Measurements from ENCODE around the gene IFITM1. TPM values are rescaled to one million over a fixed set of nuclear protein-coding genes. Genes with fewer than 3 reads are reported as not detected.

The IFITM1 gene
- total and polyA plus RNA-seq, 2 of the 4 experiments (the other 2 are of a cell fraction): 24.2 to 68.9 TPM

- no peak for TF ChIP-seq CTCF (conservative IDR thresholded peaks at IDR 0.05; ENCODE audit: low read depth, low read length)
Observed at GRCh38 chr11:316031-316701, 2.3 kb downstream of the IFITM1 start (continued).

GRCh38 chr11:316891-317301 lies 3.1 kb downstream of the IFITM1 start:
- Histone ChIP-seq H4K20me1 (ENCODE audit: insufficient read depth, low read length) (peaks cover 10% of the 10 kb centered on the region; the same call in 1 of the 2 replicates), H4K5ac (ENCODE audit: low read depth, low read length) (no peak overlapping the region), H2AK9ac (replicated peaks; ENCODE audit: low read depth, low read length, poor library complexity) (no peak overlapping the region), H3K23ac (ENCODE audit: low read depth, low read length) (no peak overlapping the region), H3K9me3 (ENCODE audit: control insufficient read depth, insufficient read depth, low read length) (no peaks in the 10 kb centered on the region), H3K4ac (ENCODE audit: low read depth, low read length) (no peak overlapping the region), H3K9me1 (ENCODE audit: insufficient read depth, low read length) (0 out of 2 replicates have a peak, but pooled peaks cover 3% of the 10 kb centered on the region), H3K56ac (ENCODE audit: extremely low read depth, insufficient read depth, low read length) (no peak overlapping the region), H2BK120ac (ENCODE audit: low read depth, low read length) (no peak overlapping the region), H3K9ac (ENCODE audit: low read depth, low read length) (no peak overlapping the region), H2BK15ac (ENCODE audit: low read depth, low read length) (no peak overlapping the region), H3K14ac (replicated peaks; ENCODE audit: low read depth, low read length) (no peak overlapping the region), H2BK20ac (ENCODE audit: low read depth, low read length) (no peak overlapping the region), H2AFZ (replicated peaks; ENCODE audit: low read length, poor library complexity) (no peak overlapping the region), H3K4me3 (ENCODE audit: insufficient read depth, low read depth, low read length) (no peak overlapping the region), H4K91ac (ENCODE audit: insufficient read depth, low read depth, low read length) (no peak overlapping the region), H3K27me3 (ENCODE audit: control insufficient read depth, insufficient read depth, low read length) (no peaks in the 10 kb centered on the region), H4K8ac (ENCODE audit: low read depth in 2 of 2, low read length in 2 of 2) (no peak overlapping the region), H3K4me1 (ENCODE audit: control insufficient read depth, insufficient read depth, low read length) (peaks cover 22% of the 10 kb centered on the region), H2BK5ac (ENCODE audit: low read depth, low read length, poor library complexity, severe bottlenecking) (no peak overlapping the region), H3K27ac (ENCODE audit: insufficient read depth, low read length) (no peak overlapping the region), H3K18ac (ENCODE audit: low read depth, low read length) (no peak overlapping the region), H3K4me2 (ENCODE audit: low read depth, low read length) (no peak overlapping the region; the same call in 1 of the 2 replicates), H2AK5ac (ENCODE audit: low read depth, low read length) (no peak overlapping the region), H3K79me1 (ENCODE audit: low read depth in 1 of 2, low read length in 2 of 2) (peaks cover 5 to 36% of the 10 kb centered on the region in 2 experiments; a peak in 3 of 4 replicates), H3K36me3 (ENCODE audit: control insufficient read depth, insufficient read depth, low read length) (peaks cover 6% of the 10 kb centered on the region; the same call in 1 of the 2 replicates)
- BruUV-seq (replicated peaks): no TSS peak
- ChIA-PET CTCF (no interaction called here), POLR2A (ENCODE audit: unreplicated experiment) (interaction anchor here (1.0 kb wide), 1 partner anchor 35 kb away, joined by 4 read pairs; no protein-coding TSS in a partner anchor)
- intact Hi-C loops (cut with micrococcal nuclease) (no loop called here), dilution Hi-C loops (cut with HindIII; ENCODE audit: low sequenced_read_pairs, unreplicated experiment) (no loop called here), in situ Hi-C loops (cut with MboI; ENCODE audit: low sequenced_read_pairs) (no loop called here)
- ATAC-seq (ENCODE audit: low read depth) (no peak), DNase-seq (no peak)
- 83% methylated on average over 4 of the region's 7 CpGs; no CpG with 5 or more reads in 1 of the 2 experiments for WGBS, 2 experiments (ENCODE audit: extremely low coverage in 2 of 2, insufficient read length in 1 of 2)
- TF ChIP-seq SMC3 (IDR thresholded peaks at IDR 0.05; ENCODE audit: low read depth, low read length): no peak
- TF ChIP-seq RCOR1 (IDR thresholded peaks at IDR 0.05; ENCODE audit: insufficient replicate concordance, low read length): no peak

Data from IMR-90 (cell line).